WTC11 (cell line): ENCODE measurements around the gene KIF13A.

Experiments
- ATF2 ChIP-seq: sonication (generic); formaldehyde crosslinking; IDR thresholded peaks from 2 replicates; pipeline ENCODE4 v1.8.1; 2022; ENCODE audit warnings: low read depth, missing genetic modification reagents, borderline replicate concordance
- ATF3 ChIP-seq: sonication (generic); formaldehyde crosslinking; conservative IDR thresholded peaks from 2 replicates; pipeline ENCODE4 v1.8.1; 2022; ENCODE audit warnings: mild to moderate bottlenecking, missing genetic modification reagents
- CREB1 ChIP-seq: sonication (generic); formaldehyde crosslinking; IDR thresholded peaks from 2 replicates; pipeline ENCODE4 v1.8.0; 2023; ENCODE audit warnings: mild to moderate bottlenecking, missing genetic modification reagents
- TEAD1 ChIP-seq: sonication (generic); formaldehyde crosslinking; IDR thresholded peaks from 2 replicates; pipeline ENCODE4 v1.8.0; 2022; ENCODE audit warnings: mild to moderate bottlenecking, missing genetic modification reagents
- ZNF416 ChIP-seq: fragments of 250-450 bp; sonication (Bioruptor Pico); IDR thresholded peaks from 2 replicates; pipeline ENCODE4 v1.9.0; 2021; ENCODE audit warnings: mild to moderate bottlenecking, inconsistent platforms
- TF ChIP-seq, protein P1 (sequence below): sonication (generic); formaldehyde crosslinking; IDR thresholded peaks from 2 replicates; pipeline ENCODE4 v1.8.1; 2023; ENCODE audit warnings: mild to moderate bottlenecking, missing genetic modification reagents, moderate library complexity
- TF ChIP-seq, protein P2 (sequence below): sonication (generic); formaldehyde crosslinking; IDR thresholded peaks from 2 replicates; pipeline ENCODE4 v1.8.1; 2022; ENCODE audit warnings: missing genetic modification reagents, borderline replicate concordance
- TF ChIP-seq, protein P3 (sequence below): fragments of 200-600 bp; IDR thresholded peaks from 2 replicates; pipeline ENCODE4 v1.8.0; 2022; ENCODE audit warnings: antibody characterized with exemption

DNA sequence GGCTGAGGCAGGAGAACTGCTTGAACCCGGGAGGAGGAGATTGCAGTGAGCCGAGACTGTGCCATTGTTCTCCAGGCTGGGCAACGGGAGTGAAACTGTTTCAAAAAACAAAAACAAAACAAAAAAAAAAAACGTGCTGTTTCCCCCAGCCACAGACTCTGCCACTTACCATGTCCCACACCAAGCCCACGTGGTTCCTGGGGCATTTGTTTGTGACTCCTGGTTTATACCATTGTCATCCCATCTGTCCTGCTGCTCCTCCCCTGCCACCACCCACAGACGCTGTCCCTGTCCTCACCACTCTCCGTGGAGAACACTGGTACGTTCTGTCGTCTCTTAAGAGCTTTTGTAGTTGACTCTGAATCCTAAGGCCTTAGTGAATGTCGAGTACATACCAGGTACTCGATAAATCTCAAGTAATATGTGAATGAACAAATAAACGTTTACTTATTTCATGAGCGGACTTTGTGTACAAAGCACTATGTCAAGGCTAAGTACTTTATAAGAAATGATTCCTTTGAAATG is 48.0 kb upstream of the KIF13A start:
- TF ChIP-seq, protein P1, sequence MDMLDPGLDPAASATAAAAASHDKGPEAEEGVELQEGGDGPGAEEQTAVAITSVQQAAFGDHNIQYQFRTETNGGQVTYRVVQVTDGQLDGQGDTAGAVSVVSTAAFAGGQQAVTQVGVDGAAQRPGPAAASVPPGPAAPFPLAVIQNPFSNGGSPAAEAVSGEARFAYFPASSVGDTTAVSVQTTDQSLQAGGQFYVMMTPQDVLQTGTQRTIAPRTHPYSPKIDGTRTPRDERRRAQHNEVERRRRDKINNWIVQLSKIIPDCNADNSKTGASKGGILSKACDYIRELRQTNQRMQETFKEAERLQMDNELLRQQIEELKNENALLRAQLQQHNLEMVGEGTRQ: no peak
- no peak for TF ChIP-seq ZNF416 (CRISPR knock-in tag)
- TF ChIP-seq, protein P2, sequence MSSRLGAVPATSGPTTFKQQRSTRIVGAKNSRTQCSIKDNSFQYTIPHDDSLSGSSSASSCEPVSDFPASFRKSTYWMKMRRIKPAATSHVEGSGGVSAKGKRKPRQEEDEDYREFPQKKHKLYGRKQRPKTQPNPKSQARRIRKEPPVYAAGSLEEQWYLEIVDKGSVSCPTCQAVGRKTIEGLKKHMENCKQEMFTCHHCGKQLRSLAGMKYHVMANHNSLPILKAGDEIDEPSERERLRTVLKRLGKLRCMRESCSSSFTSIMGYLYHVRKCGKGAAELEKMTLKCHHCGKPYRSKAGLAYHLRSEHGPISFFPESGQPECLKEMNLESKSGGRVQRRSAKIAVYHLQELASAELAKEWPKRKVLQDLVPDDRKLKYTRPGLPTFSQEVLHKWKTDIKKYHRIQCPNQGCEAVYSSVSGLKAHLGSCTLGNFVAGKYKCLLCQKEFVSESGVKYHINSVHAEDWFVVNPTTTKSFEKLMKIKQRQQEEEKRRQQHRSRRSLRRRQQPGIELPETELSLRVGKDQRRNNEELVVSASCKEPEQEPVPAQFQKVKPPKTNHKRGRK (CRISPR knock-in tag): no peak
- TF ChIP-seq, protein P3, sequence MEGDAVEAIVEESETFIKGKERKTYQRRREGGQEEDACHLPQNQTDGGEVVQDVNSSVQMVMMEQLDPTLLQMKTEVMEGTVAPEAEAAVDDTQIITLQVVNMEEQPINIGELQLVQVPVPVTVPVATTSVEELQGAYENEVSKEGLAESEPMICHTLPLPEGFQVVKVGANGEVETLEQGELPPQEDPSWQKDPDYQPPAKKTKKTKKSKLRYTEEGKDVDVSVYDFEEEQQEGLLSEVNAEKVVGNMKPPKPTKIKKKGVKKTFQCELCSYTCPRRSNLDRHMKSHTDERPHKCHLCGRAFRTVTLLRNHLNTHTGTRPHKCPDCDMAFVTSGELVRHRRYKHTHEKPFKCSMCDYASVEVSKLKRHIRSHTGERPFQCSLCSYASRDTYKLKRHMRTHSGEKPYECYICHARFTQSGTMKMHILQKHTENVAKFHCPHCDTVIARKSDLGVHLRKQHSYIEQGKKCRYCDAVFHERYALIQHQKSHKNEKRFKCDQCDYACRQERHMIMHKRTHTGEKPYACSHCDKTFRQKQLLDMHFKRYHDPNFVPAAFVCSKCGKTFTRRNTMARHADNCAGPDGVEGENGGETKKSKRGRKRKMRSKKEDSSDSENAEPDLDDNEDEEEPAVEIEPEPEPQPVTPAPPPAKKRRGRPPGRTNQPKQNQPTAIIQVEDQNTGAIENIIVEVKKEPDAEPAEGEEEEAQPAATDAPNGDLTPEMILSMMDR: no peak
- no peak for TF ChIP-seq ATF3 (CRISPR knock-in tag)
- no peak for TF ChIP-seq ATF2
- no peak for TF ChIP-seq TEAD1 (CRISPR knock-in tag)
- TF ChIP-seq CREB1 (CRISPR knock-in tag): no peak
